ENCODE measurements around the gene VWA3A.

DNA sequence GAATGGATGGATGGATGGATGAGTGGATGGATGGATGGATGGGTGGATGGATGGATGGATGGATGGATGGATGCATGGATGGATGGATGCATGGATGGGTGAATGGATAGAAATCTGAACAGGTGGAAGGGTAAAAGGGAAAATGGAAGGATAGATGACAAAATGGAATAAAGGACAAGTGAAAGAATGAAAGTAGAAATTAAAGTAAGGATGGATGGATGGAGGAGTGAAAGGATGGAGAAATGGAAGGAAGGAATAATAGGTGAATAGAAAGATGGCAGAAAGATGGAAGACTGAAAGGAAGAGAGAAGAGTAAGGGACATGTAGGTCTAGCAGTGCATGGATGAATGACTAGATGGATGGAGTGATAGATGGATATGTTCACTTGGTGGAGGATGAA is 29.9 kb downstream of the VWA3A start:
- TF ChIP-seq, protein P1, sequence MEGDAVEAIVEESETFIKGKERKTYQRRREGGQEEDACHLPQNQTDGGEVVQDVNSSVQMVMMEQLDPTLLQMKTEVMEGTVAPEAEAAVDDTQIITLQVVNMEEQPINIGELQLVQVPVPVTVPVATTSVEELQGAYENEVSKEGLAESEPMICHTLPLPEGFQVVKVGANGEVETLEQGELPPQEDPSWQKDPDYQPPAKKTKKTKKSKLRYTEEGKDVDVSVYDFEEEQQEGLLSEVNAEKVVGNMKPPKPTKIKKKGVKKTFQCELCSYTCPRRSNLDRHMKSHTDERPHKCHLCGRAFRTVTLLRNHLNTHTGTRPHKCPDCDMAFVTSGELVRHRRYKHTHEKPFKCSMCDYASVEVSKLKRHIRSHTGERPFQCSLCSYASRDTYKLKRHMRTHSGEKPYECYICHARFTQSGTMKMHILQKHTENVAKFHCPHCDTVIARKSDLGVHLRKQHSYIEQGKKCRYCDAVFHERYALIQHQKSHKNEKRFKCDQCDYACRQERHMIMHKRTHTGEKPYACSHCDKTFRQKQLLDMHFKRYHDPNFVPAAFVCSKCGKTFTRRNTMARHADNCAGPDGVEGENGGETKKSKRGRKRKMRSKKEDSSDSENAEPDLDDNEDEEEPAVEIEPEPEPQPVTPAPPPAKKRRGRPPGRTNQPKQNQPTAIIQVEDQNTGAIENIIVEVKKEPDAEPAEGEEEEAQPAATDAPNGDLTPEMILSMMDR (IDR thresholded peaks at IDR 0.05; ENCODE audit: low read depth, low read length, poor library complexity, severe bottlenecking), result no peak
- TF ChIP-seq EZH2phosphoT487 (IDR thresholded peaks at IDR 0.05; ENCODE audit: borderline replicate concordance, low read length), result no peak

All from DOHH2 (cell line).